Measurements from ENCODE around the gene LRR1. TPM values are rescaled to one million over a fixed set of nuclear protein-coding genes. Genes with fewer than 3 reads are reported as not detected.
A peak's percentile ranks its signal among the peaks of the same experiment; 100 is the strongest.

LRR1 gene, protein sequence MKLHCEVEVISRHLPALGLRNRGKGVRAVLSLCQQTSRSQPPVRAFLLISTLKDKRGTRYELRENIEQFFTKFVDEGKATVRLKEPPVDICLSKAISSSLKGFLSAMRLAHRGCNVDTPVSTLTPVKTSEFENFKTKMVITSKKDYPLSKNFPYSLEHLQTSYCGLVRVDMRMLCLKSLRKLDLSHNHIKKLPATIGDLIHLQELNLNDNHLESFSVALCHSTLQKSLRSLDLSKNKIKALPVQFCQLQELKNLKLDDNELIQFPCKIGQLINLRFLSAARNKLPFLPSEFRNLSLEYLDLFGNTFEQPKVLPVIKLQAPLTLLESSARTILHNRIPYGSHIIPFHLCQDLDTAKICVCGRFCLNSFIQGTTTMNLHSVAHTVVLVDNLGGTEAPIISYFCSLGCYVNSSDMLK
- total RNA-seq, result 10.1 and 15.4 TPM in 2 replicates
- 10.6 and 14.8 TPM in 2 replicates for polyA plus RNA-seq

DNA sequence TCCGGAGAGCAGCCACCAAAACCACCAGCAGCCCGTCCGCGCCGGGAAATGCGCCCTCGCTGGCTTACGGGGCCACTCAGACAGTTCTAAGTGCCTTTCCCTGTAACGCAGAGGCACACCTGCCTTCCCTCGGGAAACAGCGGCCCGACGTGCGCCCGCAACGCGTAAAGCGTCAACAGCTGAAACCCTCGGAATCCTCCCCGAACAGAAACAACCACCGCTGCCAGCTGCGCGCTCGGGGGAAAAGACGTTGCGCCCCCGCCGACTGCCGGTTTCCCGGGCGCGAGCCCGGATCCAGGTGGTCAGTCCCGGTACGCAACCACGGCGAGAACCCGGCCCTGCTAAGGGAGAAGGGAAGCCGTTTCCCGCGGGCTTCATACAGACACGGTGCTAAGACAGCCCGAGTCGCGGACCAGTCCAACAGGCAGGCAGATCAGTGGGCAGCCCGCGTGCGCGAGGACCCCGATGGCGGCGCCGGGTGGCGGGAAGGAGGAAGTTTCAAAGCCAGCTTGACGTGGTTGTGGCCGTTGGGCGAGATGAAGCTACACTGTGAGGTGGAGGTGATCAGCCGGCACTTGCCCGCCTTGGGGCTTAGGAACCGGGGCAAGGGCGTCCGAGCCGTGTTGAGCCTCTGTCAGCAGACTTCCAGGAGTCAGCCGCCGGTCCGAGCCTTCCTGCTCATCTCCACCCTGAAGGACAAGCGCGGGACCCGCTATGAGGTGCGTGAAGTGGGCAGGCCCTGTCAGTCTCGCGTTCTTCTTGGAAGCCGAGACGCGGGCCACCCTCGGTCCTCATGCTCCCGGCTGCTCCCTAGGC is at the start of gene LRR1:
LRR1 (plus strand) TSS at position 456 of the 816 bp plus-strand sequence; CDS start at position 537, 81 bp downstream.
- peak within 1 kb of the TSS; percentile 90 for H2AFZ ChIP-seq

DNA sequence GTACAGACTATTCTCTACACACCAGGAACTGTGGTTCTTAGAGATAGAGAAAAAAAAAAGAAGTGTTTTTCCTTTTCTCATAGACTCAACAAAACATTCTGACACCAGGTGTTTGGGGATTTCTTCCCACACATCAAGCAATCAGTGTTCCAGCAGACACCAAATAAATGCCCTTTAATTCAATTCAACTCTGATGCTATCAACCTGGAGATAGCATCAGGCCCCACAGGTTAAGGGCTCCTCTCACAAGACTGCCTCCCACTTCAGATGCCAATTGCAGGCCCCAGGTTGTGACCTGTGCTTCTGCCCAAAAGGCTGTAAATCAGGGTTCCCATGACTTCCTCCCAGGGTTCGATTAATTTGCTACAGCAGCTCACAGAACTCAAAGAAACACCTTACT is 49.3 kb upstream of the LRR1 start:
- Histone ChIP-seq H4K20me1 (ENCODE audit: insufficient read depth, poor library complexity, severe bottlenecking) (no peaks in the 10 kb centered on the region), H3K4me3 (no peak overlapping the region), H3K27me3 (no peaks in the 10 kb centered on the region), H3K4me2 (no peak overlapping the region), H3K36me3 (replicated peaks; ENCODE audit: insufficient read depth, low read depth) (no peaks in the 10 kb centered on the region), H3K27ac (no peak overlapping the region), H3K9me2 (replicated peaks; ENCODE audit: insufficient read depth) (no peaks in the 10 kb centered on the region), H2AFZ (no peak overlapping the region), H3K9me3 (ENCODE audit: low read depth) (no peaks in the 10 kb centered on the region), H3K4me1 (ENCODE audit: insufficient read depth) (no peaks in the 10 kb centered on the region), H3K79me2 (no peaks in the 10 kb centered on the region)
- DNase-seq (ENCODE audit: low spot score), result no peak
- TF ChIP-seq, protein P1, sequence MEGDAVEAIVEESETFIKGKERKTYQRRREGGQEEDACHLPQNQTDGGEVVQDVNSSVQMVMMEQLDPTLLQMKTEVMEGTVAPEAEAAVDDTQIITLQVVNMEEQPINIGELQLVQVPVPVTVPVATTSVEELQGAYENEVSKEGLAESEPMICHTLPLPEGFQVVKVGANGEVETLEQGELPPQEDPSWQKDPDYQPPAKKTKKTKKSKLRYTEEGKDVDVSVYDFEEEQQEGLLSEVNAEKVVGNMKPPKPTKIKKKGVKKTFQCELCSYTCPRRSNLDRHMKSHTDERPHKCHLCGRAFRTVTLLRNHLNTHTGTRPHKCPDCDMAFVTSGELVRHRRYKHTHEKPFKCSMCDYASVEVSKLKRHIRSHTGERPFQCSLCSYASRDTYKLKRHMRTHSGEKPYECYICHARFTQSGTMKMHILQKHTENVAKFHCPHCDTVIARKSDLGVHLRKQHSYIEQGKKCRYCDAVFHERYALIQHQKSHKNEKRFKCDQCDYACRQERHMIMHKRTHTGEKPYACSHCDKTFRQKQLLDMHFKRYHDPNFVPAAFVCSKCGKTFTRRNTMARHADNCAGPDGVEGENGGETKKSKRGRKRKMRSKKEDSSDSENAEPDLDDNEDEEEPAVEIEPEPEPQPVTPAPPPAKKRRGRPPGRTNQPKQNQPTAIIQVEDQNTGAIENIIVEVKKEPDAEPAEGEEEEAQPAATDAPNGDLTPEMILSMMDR (IDR thresholded peaks at IDR 0.05; ENCODE audit: poor library complexity), result no peak
- 86% methylated on average over 1 of the region's 1 CpG for WGBS (ENCODE audit: low lambda C conversion rate, missing lambda C conversion rate)

More for the DNA sequence above, at the start of gene LRR1:
- TF ChIP-seq, protein P1 (IDR thresholded peaks at IDR 0.05; ENCODE audit: poor library complexity), result no peak
- TF ChIP-seq EZH2 (IDR thresholded peaks at IDR 0.05; ENCODE audit: borderline replicate concordance) (no peak), EZH2phosphoT487 (IDR thresholded peaks at IDR 0.05; ENCODE audit: low read depth, severe bottlenecking, unreplicated experiment) (no peak)
- H3K9me2 ChIP-seq (replicated peaks; ENCODE audit: insufficient read depth), result no peaks in the 10 kb centered on the region
- WGBS (ENCODE audit: low lambda C conversion rate, missing lambda C conversion rate), result 2% methylated on average over 76 of the region's 77 CpGs
- H3K9me3 ChIP-seq (ENCODE audit: low read depth), result no peaks in the 10 kb centered on the region
- peak within 1 kb of the TSS; percentile 97 for H3K4me3 ChIP-seq
- H3K4me1 ChIP-seq (ENCODE audit: insufficient read depth), result peaks cover 17% of the 10 kb centered on the region
- H3K79me2 ChIP-seq, result peaks cover 36% of the 10 kb centered on the region
- peak within 1 kb of the TSS; percentile 100 for H3K27ac ChIP-seq
- no peaks in the 10 kb centered on the region for H4K20me1 ChIP-seq (ENCODE audit: insufficient read depth, poor library complexity, severe bottlenecking)
- peak; percentile 89 for DNase-seq (ENCODE audit: low spot score)
- H3K36me3 ChIP-seq (replicated peaks; ENCODE audit: insufficient read depth, low read depth), result no peaks in the 10 kb centered on the region
- H3K27me3 ChIP-seq, result no peaks in the 10 kb centered on the region
- peak within 1 kb of the TSS; percentile 90 for H3K4me2 ChIP-seq

DNA sequence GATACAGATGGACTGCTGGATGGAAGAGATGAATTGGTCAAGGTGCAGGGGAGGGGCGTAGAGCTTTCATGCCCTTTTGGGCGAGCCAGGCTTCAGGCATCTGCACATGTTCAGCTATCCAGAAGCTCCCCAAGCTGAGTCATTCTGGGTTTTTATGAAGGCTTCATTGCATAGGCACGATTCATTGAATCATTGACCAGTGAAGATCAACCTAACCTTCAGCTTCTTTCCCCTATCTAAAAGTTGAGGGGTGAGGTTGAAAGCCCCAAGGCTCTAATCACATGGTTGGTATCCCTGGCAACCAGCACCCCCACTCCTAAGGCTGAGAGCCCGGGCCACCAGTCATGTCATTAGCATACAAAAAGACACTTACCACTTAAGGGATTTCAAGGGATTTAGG is 48.9 kb upstream of the LRR1 start:
- no peaks in the 10 kb centered on the region for H3K27me3 ChIP-seq
- no peaks in the 10 kb centered on the region for H3K79me2 ChIP-seq
- no peaks in the 10 kb centered on the region for H3K9me3 ChIP-seq (ENCODE audit: low read depth)
- no peaks in the 10 kb centered on the region for H3K4me1 ChIP-seq (ENCODE audit: insufficient read depth)
- no peaks in the 10 kb centered on the region for H3K9me2 ChIP-seq (replicated peaks; ENCODE audit: insufficient read depth)
- H3K4me3 ChIP-seq, result no peak overlapping the region
- no peak overlapping the region for H3K27ac ChIP-seq
- H2AFZ ChIP-seq, result no peak overlapping the region
- 49% methylated on average over 4 of the region's 4 CpGs for WGBS (ENCODE audit: low lambda C conversion rate, missing lambda C conversion rate)
- no peaks in the 10 kb centered on the region for H3K36me3 ChIP-seq (replicated peaks; ENCODE audit: insufficient read depth, low read depth)
- no peak overlapping the region for H3K4me2 ChIP-seq
- DNase-seq (ENCODE audit: low spot score), result peak; percentile 16
- H4K20me1 ChIP-seq (ENCODE audit: insufficient read depth, poor library complexity, severe bottlenecking), result no peaks in the 10 kb centered on the region
- TF ChIP-seq EZH2phosphoT487 (IDR thresholded peaks at IDR 0.05; ENCODE audit: low read depth, severe bottlenecking, unreplicated experiment) (no peak), EZH2 (IDR thresholded peaks at IDR 0.05; ENCODE audit: borderline replicate concordance) (no peak)
- TF ChIP-seq, protein P1 (IDR thresholded peaks at IDR 0.05; ENCODE audit: poor library complexity), result no peak
